GM19351 (cell line): Measurements from ENCODE around the gene PRRT4.

ENCODE experiments used
- ATAC-seq: cut with Tn5 transposase; IDR thresholded peaks from one replicate; pipeline ENCODE4 v1.9.1; 2021; ENCODE audit warnings: mild to moderate bottlenecking, moderate library complexity; ENCODE audit not compliant: unreplicated experiment

Gene PRRT4

DNA sequence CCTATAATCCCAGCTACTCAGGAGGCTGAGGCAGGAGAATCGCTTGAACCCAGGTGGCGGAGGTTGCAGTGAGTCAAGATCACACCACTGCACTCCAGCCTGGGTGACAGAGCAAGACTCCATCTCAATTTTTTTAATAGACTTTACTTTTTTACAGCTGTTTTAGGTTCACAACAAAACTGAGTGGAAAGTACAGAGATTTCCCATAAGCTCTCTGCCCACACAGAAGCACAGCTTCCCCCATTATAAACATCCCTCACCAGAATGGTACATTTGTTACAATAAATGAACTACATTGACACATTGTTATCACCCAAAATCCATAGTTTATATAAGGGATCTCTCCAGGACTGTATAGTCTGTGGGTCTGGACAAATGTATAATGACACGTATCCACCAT, 14.6 kb upstream of the PRRT4 start:
- no peak for ATAC-seq

- ATAC-seq: no peak
Observed at GRCh38 chr7:128374041-128374440, 12.6 kb upstream of the PRRT4 start.

DNA sequence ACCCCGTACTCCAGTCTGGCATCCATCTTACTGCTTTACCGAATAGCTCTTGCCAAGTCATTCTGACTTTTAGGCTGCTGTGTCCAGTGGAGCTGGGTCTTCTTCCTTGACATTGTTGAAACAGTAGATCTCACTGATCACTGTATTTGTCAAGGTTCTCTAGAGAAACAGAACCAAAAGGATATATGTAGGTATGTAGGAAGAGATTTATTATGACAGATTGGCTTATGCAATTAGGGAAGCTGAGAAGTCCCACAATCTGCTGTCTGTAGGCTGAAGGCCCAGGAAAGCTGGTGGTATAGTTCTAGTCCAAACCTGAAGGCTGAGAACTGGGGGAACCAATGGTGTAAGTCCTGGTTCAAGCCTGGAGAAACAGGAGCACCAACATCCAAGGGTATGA, 12.1 kb upstream of the PRRT4 start:
- ATAC-seq: no peak

DNA sequence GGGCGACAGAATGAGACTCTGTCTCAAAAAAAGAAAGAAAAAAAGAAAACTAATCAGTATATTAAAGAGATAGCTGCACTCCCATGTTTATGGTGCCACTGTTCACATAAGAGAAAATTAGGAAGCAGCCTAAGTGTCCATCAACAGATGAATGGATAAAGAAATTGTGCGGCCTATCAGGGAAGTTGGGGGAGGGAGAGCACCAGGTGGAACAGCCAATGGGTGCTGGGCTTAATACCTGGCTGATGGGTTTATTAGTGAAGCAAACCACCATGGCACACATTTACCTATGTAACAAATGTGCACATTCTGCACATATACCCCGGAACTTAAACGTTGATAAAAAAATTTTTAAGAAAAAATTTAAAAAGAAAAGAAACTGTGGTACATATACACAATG, 9.0 kb upstream of the PRRT4 start:
- no peak for ATAC-seq

GRCh38 chr7:128366986-128367385, 5.5 kb upstream of the PRRT4 start:
- ATAC-seq: no peak

GRCh38 chr7:128366300-128366699, 4.8 kb upstream of the PRRT4 start:
- ATAC-seq: no peak

DNA sequence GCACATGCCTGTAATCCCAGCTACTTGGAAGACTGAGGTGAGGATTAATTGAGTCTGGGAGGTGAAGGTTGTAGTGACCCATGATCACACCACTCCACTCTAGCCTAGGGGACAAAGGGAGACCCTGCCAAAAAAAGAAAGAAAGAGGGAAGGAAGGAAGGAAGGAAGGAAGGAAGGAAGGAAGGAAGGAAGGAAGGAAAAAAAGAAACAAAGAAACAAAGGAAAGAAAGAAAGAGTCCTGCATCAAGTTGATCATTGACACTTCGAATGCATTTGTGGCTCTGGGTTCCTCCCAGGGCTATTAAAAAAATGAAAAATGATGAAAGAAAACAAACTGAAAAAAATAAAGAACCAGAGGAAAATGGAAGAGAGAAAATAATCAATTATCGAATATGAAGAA, 3.9 kb upstream of the PRRT4 start:
- ATAC-seq: no peak

- ATAC-seq: no peak
Observed at GRCh38 chr7:128364166-128364870, 2.8 kb upstream of the PRRT4 start.

GRCh38 chr7:128363261-128363721, 1.8 kb upstream of the PRRT4 start:
- ATAC-seq: no peak

DNA sequence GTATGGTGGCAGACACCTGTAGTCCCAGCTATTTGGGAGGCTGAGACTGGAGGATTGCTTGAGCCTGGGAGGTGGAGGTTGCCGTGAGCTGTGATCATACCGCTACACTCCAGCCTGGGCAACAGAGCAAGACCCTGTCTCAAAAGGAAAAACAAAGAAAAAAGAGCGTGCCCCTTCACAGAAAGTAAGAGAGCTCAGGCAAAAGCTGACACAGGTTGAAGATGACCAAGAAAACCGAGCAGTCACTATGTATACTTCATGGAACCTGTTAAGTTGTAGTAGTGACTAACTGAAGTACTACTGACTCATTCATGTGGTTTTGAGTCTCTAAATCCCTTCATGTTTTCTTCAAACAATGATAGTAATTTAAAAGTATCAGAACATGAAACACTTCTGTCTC, 1.2 kb upstream of the PRRT4 start:
- no peak for ATAC-seq

DNA sequence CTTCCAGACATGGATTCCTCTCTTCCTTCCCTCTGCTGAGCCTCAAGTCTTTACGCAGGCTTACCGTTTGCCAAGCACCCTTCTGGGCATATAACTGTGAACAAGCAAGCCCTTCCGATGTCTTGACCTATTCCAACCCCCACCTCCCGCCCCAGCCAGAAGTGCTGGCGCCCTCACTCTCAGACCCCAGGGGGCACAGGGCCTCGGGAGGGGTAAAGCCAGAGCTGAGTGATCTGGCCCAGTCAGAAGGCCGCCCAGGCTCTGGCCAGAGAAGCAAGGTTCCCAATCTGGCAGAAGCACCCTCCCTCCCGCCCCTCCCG, 1.2 kb downstream of the PRRT4 start:
- ATAC-seq: no peak

- no peak for ATAC-seq
Observed at GRCh38 chr7:128359939-128360338, 1.6 kb downstream of the PRRT4 start.

DNA sequence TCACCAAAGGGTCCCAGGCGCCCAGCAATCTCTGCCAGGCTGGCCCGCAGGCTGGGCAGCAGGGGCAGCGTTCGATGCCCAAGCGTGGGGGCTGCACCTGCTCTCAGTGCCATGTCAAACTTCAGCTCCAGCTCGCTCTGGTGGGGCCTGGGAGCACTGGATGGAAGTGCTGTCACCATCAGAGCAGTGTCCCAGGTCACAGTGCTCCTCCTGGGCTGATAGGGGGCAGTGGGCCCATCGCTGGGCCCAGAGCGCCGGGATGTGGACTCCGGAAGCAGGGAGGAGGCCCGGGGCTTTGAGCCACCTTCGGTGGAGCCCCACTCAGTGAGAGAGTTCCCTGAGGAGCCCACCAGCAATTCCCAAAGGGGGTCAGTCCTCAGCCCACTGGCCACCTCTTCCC, 2.2 kb downstream of the PRRT4 start:
- no peak for ATAC-seq

GRCh38 chr7:128358233-128358632, 3.3 kb downstream of the PRRT4 start:
- ATAC-seq: no peak

DNA sequence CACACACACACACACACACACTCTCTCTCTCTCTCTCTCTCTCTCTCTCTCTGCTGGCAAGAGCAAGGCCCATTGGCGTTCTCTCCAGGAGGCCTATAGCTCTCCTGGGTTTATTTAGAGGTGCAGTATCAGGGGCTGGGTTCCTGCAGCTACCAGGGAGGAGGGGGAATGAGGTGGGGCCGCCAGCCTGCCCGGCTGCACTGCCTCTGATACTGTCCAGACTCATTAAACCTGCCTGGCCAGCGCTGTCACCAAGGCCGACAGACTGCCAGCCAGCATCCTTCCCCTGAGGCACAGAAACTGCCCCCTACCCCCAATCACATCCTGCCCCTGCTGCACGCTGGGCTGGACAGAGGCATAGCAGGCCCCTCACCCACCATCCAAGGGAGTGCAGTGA, 4.3 kb downstream of the PRRT4 start:
- ATAC-seq: no peak

DNA sequence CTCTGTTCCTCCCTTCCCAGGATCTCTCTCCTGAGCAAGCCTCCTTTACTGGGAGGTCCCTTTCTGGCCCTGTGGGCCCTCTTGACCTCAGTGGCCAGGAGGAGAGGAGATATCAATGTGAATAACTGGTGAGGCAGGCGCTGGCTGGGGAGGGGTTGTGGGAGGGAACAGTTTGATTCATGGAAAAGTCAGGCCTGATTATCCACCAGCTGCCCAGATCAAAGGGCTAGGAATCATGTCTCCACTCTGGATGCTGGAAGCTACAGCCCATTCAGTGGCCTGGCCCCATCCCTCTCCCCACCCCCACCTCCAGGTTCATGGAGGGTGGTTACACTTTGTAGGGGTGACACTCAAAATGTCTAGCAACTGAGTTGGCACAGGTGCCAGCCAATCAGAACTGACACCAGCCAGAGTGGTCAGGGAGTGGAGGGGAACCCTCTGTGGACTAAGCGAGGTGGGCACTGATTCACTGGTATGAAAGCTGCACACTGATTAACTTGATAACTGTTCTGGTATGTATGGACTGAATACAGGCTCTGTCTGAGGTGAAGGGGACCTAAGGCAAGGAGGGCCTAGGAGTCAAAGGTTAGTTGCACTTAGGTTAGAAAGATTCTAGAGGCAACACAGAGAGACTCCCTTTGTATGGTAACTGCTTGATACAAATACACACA, 4.8 kb downstream of the PRRT4 start:
- ATAC-seq: no peak

DNA sequence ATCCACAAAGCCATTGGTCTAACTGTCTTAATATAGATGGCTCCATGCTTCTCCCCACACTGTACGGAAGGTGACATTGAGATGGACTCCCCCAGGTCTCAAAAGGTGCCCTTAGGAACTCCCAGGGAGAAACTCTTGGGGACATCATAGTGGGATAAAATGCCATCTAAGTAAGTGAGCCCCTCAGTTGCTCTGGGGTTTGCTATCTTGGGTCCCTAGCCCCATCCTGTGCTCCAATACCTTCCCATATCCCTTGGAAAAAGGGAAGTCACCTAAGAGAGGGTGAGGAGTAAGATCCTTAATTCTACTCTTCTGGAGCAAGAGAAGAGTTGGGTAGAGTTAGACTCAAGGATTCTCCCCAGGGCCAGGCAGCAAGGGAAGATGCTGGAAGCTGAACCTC, 7.9 kb downstream of the PRRT4 start:
- no peak for ATAC-seq

DNA sequence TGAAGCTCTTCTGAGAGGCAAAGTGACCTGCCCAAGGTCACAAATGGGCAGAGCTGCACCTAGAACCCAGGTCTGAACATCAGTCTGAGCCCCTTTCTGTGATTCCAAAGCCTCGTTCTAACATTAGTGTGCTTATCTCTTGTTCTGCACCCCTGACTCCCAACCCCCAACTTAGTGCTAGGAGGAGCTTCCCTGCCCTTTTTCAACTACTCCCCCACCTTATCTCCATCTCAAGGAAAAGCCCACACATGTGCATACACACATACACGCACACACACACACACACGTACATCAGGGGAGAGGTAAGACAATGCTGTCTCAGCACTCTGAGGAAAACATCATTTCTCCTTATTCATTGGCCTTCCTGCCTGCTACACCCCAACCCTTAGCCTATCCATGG, 8.3 kb downstream of the PRRT4 start:
- ATAC-seq: no peak

DNA sequence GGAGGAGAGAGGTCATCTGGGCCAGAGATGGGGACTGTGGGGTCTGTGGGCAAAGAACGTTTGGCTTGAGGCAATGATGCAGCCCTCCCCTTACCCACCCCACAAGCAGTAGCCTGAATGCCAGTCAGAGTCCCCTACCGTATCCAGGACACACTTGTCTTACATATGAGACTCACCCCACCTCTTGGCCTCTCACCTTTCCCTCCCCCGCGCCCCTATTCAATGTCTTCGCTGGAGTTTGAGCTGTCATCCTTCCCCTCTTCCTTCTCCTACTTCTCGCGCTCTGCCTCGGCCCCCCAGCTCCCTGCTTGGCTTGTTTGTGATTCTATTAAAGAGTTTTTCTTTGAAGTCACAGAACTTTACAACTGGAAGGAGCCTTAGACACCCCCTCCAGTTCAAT, 8.9 kb downstream of the PRRT4 start:
- no peak for ATAC-seq

DNA sequence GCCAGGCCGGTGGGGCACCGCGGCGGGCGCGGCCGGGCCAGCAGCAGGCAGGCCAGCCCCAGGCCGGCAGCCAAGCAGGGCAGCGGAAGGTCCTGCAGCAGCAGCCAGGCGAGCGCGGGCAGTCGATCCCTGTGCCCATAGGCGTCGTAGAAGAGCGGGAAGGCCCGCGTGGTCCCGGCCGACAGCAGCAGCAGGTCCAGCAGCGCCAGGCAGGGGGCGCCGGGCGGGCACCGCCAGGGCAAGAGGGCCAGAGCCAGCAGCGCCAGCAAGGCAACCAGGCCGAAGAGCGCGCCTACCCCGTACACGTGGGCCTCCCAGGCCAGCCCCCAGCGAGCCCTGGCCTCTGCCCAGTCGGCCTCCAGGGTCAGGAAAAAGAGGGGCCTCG, 9.3 kb downstream of the PRRT4 start:
- ATAC-seq: no peak

DNA sequence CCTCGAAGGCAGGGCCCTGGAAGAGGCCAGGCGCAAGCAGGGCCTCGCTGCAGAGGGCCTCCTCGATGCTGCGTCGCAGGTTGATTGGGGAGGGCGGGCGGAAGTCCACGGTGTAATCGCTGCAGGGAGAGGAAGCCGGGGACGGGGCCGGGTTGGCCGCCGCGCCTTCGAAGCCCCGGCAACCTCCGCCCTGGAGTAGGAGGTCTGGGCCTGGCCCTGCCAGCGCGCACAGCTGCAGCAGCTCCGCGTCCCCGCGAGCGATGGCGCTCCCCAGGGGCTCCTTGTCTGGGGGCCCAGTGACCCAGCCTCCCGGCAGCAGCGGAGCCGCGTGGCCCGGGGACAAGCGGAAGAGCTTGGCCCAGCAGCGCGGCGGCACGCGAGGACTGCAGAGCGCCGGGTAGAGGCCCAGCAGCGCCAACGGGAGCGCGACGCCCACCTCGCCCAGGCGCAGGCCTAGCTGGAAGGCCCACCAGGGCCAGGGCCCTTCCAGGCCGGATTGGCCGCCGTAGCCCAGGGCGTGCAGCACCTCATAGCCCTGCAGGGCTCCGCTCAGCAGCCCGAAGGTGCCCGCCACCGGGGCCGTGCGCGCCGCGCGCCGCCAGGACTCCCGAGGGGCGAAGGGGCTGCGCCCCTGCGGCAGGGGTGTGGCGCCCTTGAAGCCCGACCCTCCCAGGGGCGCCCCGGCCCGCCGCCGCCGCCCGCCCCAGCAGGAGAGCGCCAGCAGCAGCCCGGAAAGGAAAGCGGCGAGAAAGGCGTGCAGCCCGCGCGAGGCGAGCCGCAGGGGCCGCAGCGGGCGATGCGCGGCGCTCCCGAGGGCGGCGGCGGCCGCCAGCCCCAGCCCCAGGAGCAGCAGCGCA, 10.0 kb downstream of the PRRT4 start:
- ATAC-seq: no peak

GRCh38 chr7:128350708-128351295, 10.7 kb downstream of the PRRT4 start:
- no peak for ATAC-seq
